CD4-positive, alpha-beta T cell treated with Interleukin-2 at 100 ng/mL for 4 hours (primary cell): ENCODE results near the gene TMEM131.

Source experiments
- DNase-seq: peaks from one replicate; pipeline ENCODE4 v3.0.0-alpha.2; 2020; ENCODE audit warnings: low spot score

Gene TMEM131

GRCh38 chr2:97759727-97760407 lies 235.9 kb downstream of the TMEM131 start:
- peak; percentile 8 for DNase-seq

- no peak for DNase-seq
These were observed 237.5 kb downstream of the TMEM131 start for GRCh38 chr2:97758131-97758705.

- no peak for DNase-seq
These were observed 238.7 kb downstream of the TMEM131 start for GRCh38 chr2:97757062-97757461.

- no peak for DNase-seq
These were observed 240.3 kb downstream of the TMEM131 start for GRCh38 chr2:97755491-97755890.

- DNase-seq: no peak
These were observed 240.9 kb downstream of the TMEM131 start for GRCh38 chr2:97754690-97755346.

GRCh38 chr2:97752342-97753334 lies 243.1 kb downstream of the TMEM131 start:
- DNase-seq: no peak

- no peak for DNase-seq
These were observed 244.0 kb downstream of the TMEM131 start for GRCh38 chr2:97751752-97752151.

GRCh38 chr2:97750017-97750416 lies 245.7 kb downstream of the TMEM131 start:
- DNase-seq: no peak

GRCh38 chr2:97749581-97749980 lies 246.2 kb downstream of the TMEM131 start:
- no peak for DNase-seq

- no peak for DNase-seq
These were observed 248.0 kb downstream of the TMEM131 start for GRCh38 chr2:97747716-97748115.

- peak; percentile 32 for DNase-seq
These were observed 248.5 kb downstream of the TMEM131 start for GRCh38 chr2:97747285-97747684.

- DNase-seq: peak; percentile 68
These were observed 250.1 kb downstream of the TMEM131 start for GRCh38 chr2:97745474-97746174.

- no peak for DNase-seq
These were observed 251.8 kb downstream of the TMEM131 start for GRCh38 chr2:97743913-97744312.

GRCh38 chr2:97742381-97742847 lies 253.3 kb downstream of the TMEM131 start:
- peak; percentile 61 for DNase-seq

GRCh38 chr2:97741686-97742085 lies 254.1 kb downstream of the TMEM131 start:
- DNase-seq: no peak

- no peak for DNase-seq
These were observed 254.5 kb downstream of the TMEM131 start for GRCh38 chr2:97741251-97741650.

GRCh38 chr2:97740590-97741182 lies 255.1 kb downstream of the TMEM131 start:
- DNase-seq: peak; percentile 44

GRCh38 chr2:97739893-97740245 lies 255.9 kb downstream of the TMEM131 start:
- no peak for DNase-seq

- DNase-seq: no peak
These were observed 256.5 kb downstream of the TMEM131 start for GRCh38 chr2:97739020-97739892.
